Smooth muscle cell of the brain vasculature (primary cell): Measurements from ENCODE around the gene PI4KA.
"Not testable (repeated sequence)": the region's sequence is repeated elsewhere in the genome, so short reads cannot be mapped to it uniquely, and the experiment has no call there.

Source experiments
- DNase-seq: peaks from one replicate; pipeline ENCODE4 v3.0.0-alpha.2; 2012; ENCODE audit warnings: low read depth, low spot score

Gene PI4KA

GRCh38 chr22:20749453-20749852, 109.2 kb downstream of the PI4KA start:
- no peak for DNase-seq

GRCh38 chr22:20748731-20749428, 109.7 kb downstream of the PI4KA start:
- DNase-seq = no peak

- no peak for DNase-seq
These were observed 110.5 kb downstream of the PI4KA start for GRCh38 chr22:20748082-20748481.

DNA sequence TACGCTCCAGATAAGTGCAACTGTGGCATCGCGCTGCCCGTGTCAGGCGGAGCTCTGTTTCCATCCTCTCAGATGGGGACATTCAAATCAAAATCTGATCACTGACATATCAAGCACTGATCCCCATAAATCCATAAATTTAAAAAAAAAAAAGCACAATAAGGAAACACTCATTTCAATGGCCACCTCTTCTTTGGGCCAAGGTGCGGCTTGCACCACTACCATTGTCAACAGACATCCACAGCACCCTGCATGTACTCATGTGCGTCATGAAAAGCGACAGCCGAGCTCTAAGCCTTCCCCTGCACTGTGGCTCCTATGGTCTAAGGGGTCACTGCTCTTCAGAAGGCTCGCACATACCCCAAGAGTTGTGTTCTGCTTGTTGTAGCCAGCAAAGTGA, 111.4 kb downstream of the PI4KA start:
- DNase-seq = no peak

DNA sequence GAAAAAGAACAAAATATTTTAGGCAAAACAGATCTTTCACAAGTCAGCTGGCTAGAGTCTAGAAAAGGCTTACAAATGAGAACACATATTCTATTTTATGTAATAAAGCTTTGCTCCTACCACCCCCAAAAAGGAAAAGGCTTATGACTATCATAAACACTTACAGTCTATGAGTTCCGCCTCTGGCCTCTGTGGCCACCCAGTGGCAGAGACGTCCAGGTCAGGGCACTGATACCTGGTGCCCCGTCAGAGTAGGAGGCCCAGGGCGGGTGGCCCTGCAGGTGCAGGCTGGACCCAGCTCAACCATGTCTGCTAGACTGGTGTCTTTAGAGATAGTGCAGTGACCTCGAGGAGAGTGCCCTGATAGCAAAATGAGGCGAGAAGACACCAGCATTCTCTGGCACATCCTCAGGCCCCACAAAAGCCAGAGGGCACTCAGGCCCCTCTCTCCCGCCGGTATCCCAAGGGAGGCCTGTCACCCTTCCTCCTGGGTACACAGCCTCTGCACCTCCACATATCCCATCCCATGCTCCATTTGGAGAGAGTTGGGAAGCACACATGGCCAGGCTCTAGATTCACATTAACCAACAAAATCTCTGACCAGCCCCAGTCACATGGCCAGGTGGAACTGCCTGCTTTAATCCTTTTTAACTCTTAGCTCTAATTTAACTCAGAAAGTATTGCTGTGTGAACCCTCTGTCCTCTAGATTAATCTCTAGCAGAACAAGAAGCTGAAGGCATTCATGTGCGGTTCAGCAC, 112.0 kb downstream of the PI4KA start:
- no peak for DNase-seq

- DNase-seq = no peak
These were observed 113.5 kb downstream of the PI4KA start for GRCh38 chr22:20745119-20745518.

DNA sequence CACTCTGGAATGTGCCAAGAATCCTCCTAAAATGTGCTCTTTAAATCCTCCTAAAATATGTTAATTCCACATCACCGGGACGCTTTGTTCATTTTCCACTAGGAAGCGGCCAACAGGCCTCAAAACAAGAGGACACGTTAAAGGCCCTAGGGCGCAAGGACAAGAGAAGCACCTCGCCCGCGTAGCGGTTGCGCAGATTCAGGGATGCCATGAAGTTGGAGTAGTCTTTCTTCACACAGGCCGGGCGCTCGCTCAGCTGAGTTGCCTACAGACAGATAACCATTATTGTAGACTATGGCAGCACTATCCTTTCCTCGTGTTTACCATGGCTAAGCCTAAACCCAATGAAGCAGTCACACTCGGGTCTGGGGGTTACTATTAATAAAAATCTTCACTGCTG, 114.2 kb downstream of the PI4KA start:
- no peak for DNase-seq

GRCh38 chr22:20742764-20743163, 115.8 kb downstream of the PI4KA start:
- no peak for DNase-seq

- no peak for DNase-seq
These were observed 116.7 kb downstream of the PI4KA start for GRCh38 chr22:20741634-20742581.

- DNase-seq = no peak
These were observed 117.5 kb downstream of the PI4KA start for GRCh38 chr22:20741008-20741633.

DNA sequence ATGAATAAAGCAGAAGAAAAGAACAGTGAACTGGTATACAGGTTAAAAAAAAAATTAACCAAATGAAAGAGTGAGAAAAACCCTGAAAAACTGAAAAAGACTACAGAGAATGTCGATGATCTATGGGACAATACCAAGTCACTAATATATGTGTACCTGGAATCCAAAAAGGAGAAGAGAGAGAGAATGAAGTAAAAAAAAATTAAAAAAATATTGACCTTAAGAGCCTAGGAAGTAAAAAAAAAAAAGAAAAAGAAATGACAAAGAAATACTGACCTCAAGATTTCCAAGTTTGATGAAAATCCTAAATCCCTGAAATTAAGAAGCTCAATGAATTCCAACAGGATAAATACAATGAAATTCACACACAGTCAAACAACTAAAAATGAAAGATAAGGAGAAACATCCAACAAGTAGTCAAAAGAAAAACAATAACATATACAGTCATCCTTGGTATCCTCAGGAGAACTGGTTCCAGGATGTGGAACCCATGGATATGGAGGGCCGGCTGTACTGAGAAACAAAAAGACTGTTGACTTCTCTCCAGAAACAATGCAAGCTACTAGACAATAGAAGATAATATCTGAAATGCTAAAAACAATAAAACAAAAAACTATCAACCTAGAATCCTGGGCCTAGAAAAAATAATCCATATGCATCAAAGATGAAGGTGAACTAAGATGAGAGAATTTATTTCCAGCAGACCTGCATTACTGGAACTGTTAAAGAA, 118.2 kb downstream of the PI4KA start:
- DNase-seq = no peak

GRCh38 chr22:20738394-20739089, 120.1 kb downstream of the PI4KA start:
- no peak for DNase-seq

GRCh38 chr22:20736891-20737290, 121.7 kb downstream of the PI4KA start:
- not testable (repeated sequence) for DNase-seq

DNA sequence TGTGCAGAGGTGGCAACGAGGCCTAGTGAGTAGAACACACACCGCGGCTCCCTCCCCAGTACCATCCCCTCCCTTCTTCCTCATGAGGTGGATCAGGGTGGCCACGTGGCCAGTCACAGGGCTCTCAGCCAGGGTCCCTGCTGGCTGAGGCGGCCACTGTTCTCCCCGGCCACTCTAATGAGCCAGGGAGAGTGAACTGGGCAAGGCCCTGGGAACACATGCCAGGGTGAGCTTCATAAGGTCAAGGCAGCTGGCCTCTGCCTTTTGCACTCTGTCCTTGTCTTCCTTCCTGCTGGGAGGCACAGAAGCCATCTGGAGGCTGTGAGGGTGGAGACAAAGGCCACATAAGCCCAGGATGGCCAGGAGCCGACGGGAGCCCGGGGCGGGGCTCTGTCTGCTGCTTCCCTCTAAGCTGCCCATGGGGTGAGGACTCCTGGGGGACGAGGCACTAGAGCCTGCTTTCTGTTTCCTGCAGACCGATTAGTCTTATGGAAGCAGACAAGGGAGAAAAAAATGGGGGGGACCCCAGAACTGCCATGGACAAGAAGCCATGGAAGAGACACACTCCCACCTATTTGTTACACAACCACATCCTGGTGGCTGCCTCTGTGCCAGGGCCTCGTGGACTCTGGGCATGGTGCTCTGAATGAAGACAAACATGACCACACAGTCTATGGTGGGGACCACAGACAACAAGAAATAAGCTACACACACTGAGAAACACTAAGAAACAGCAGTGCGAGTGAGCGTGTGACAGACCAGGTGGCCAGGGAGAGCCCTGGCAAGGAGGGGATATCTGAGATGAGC, 123.1 kb downstream of the PI4KA start:
- not testable (repeated sequence) for DNase-seq

DNA sequence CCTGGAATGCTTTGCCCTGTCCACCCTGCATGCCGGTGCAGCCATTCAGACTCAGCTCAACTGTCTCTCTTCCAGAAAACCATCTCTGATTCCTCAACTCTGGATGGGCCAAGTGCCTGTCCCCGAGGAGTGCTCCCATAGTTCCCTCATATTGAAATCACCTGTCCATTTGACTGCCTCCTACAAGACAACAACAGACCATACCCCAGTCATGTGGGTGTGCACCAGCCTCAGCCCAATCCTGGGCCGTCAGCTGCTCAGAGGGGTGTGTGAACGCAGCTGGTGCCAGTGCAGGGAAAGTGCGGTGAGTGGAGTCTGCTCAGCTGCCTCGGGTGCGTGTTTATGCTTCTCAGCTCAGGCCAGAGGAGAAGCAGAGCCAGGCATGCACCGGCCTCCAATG, 126.2 kb downstream of the PI4KA start:
- not testable (repeated sequence) for DNase-seq

DNA sequence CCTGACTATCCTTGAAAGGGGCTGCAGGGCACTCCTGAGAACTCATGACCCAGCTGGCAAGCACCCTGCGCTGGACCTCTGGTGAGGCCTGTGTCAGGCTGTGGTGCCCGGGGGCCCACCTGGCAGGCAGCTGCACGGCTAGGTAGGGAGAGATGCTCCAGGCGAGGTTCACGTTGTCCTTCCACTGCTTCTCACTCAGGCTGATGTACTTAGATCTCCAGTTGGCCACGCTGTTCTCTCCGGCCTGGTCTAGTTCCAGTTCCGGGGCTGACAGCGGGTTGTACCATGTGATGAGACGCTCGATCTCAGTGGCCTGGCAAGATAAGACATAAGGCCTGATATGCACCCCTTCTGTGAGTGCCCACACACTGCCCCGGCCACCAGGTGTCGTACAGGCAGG, 129.4 kb downstream of the PI4KA start:
- no peak for DNase-seq

DNA sequence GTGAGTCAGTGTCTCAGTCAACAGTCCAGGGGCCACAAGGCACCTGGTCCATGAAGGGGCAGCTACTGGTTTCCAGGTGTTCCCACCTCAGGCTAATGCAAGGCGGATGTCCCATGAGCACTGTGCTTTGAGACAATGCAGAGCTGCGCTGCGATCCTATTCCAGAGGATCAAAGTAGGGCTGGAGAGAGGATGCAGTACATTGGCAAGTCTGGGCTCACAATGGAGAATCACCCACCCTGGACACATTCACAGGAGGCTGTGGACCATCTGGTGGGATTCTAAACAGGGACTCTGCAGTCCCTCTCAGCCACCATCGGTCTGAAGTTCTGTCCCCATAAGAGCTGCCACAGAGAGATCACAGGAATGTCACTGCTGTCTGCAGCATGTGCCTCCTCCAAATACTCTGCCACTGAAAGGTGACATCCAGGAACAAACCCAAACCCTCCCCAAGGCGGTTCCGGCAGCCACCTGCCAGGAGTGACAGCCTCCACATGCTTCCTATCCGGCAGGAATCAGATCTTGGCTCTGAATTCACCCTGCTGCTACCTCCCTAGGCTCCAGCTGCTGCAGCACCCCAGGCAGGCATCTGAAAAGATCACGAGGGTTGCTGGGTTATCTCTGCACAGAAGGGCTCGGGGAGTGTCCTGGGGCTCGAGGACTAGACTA, 130.0 kb downstream of the PI4KA start:
- DNase-seq = no peak

DNA sequence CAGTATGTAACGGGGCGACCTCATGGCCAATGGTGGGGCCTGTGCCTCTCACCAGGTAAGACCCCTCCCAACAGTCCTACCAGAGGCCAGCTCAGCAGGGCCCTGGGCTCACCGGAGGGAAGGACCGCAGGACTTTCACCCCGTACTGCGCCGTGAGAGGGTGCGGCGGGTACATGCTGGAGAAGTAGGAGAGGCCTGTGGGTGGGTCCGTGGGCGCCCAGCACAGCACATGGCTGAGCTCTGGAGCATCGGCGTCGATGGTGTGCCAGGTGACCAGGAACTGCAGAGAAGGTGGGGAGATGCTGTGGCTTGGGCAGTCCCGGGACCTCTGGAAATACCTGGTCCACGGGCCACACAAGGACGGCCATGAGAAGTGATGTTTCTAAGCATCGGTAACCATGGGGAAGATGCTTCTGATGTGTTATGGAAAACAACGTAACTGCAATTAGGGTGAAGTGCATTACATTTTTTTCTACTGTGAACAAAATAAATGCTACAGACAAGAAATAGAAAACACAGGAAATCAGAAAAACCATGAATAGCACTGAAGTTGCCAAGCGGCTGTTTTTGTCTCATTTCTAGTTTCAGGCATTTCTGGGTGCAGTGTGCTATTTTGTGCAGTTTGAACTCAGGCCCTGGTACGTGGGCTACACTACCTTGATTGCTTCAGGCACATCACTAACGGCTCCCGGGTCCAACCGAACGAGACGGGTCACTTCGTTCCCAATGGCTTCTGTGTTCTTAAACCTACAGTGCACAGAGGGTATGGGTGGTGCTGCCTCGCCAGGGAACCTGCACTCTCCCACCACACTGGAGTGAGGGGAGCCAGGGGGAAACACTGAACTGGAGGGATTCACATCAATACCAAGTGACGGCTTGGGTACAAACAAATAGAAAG, 131.2 kb downstream of the PI4KA start:
- DNase-seq = no peak
